Astrocyte (in vitro differentiated cells and primary cell): Measurements from ENCODE around the gene CSRNP3. TPM values are rescaled to one million over a fixed set of nuclear protein-coding genes. Genes with fewer than 3 reads are reported as not detected.

Experiments used
- DNase-seq: peaks from one replicate; pipeline ENCODE4 v3.0.0-alpha.2; 2010; ENCODE audit warnings: low read depth
- FAIRE-seq: peaks from 2 replicates; lab custom pipeline; 2011; peaks lifted over from hg19 to GRCh38; lab: Jason Lieb, UNC
- H2AFZ ChIP-seq: 2 replicates; pipeline ENCODE4 v1.6.0; 2012; ENCODE audit warnings: low read depth, low read length, inconsistent platforms
- H3K27ac ChIP-seq: 2 replicates; pipeline ENCODE4 v1.5.1; 2011; ENCODE audit warnings: low read depth, low read length, inconsistent platforms
- H3K27me3 ChIP-seq: 2 replicates; pipeline ENCODE4 v1.6.0; 2011; ENCODE audit warnings: low read length, inconsistent platforms; ENCODE audit not compliant: insufficient read depth
- H3K36me3 ChIP-seq: 2 replicates; pipeline ENCODE4 v1.5.1; 2011; ENCODE audit warnings: low read length, inconsistent platforms; ENCODE audit not compliant: insufficient read depth
- H3K4me1 ChIP-seq: 2 replicates; pipeline ENCODE4 v1.5.1; 2011; ENCODE audit warnings: low read length, inconsistent platforms; ENCODE audit not compliant: insufficient read depth
- H3K4me2 ChIP-seq: 2 replicates; pipeline ENCODE4 v1.6.0; 2012; ENCODE audit warnings: low read length, inconsistent platforms
- H3K4me3 ChIP-seq: 2 replicates; pipeline ENCODE4 v1.5.1; 2011; ENCODE audit warnings: low read depth, mild to moderate bottlenecking, low read length, inconsistent platforms; ENCODE audit not compliant: insufficient read depth
- H3K79me2 ChIP-seq: 2 replicates; pipeline ENCODE4 v1.6.0; 2012; ENCODE audit warnings: mild to moderate bottlenecking, low read length, inconsistent platforms; ENCODE audit not compliant: insufficient read depth
- H3K9ac ChIP-seq: 2 replicates; pipeline ENCODE4 v1.6.0; 2012; ENCODE audit warnings: mild to moderate bottlenecking, low read length, inconsistent platforms
- H3K9me3 ChIP-seq: 2 replicates; pipeline ENCODE4 v1.5.1; 2012; ENCODE audit warnings: low read depth, mild to moderate bottlenecking, low read length, inconsistent platforms; ENCODE audit not compliant: insufficient read depth
- H4K20me1 ChIP-seq: 2 replicates; pipeline ENCODE4 v1.6.0; 2012; ENCODE audit warnings: low read length, inconsistent platforms; ENCODE audit not compliant: insufficient read depth
- H3K27ac Mint-ChIP-seq: one replicate; pipeline ENCODE4 v1.8.0; 2021; ENCODE audit warnings: mild to moderate bottlenecking, mixed read lengths; ENCODE audit not compliant: unreplicated experiment
- H3K27me3 Mint-ChIP-seq: one replicate; pipeline ENCODE4 v1.8.0; 2021; ENCODE audit warnings: low read depth, mixed read lengths; ENCODE audit not compliant: unreplicated experiment
- H3K36me3 Mint-ChIP-seq: one replicate; pipeline ENCODE4 v1.8.0; 2021; ENCODE audit warnings: low read depth, mixed read lengths; ENCODE audit not compliant: unreplicated experiment
- H3K4me1 Mint-ChIP-seq: one replicate; pipeline ENCODE4 v1.8.0; 2021; ENCODE audit warnings: low read depth, mixed read lengths; ENCODE audit not compliant: unreplicated experiment
- H3K4me3 Mint-ChIP-seq: one replicate; pipeline ENCODE4 v1.8.0; 2021; ENCODE audit warnings: mild to moderate bottlenecking, moderate library complexity, mixed read lengths; ENCODE audit not compliant: unreplicated experiment
- H3K9me3 Mint-ChIP-seq: one replicate; pipeline ENCODE4 v1.8.0; 2021; ENCODE audit warnings: mild to moderate bottlenecking, mixed read lengths; ENCODE audit not compliant: unreplicated experiment
- EZH2 ChIP-seq: IDR thresholded peaks from 2 replicates; pipeline ENCODE4 v1.6.1; 2012; ENCODE audit warnings: mild to moderate bottlenecking, low read length, inconsistent platforms; ENCODE audit not compliant: insufficient read depth
- total RNA-seq: library from RNA; stranded (reverse); gene quantifications from 2 replicates; pipeline ENCODE4 v1.2.1, GENCODE V29; 2021
- TF ChIP-seq, protein P1 (sequence below): IDR thresholded peaks from 2 replicates; pipeline ENCODE4 v1.5.1; 2011; ENCODE audit warnings: low read depth, mild to moderate bottlenecking, inconsistent platforms, low read length, moderate library complexity; ENCODE audit not compliant: insufficient read depth

The CSRNP3 gene
- total RNA-seq, 1 donor from 2014 or later = 5.9 TPM

- no peaks in the 10 kb centered on the region for H3K36me3 ChIP-seq
- no peak overlapping the region for H3K27ac ChIP-seq
- no peaks in the 10 kb centered on the region for H3K27me3 ChIP-seq
- no peak overlapping the region for H2AFZ ChIP-seq
- no peaks in the 10 kb centered on the region for H3K9me3 ChIP-seq
- no peak overlapping the region for H3K4me2 ChIP-seq
- Mint-ChIP-seq H3K36me3 (no peaks in the 10 kb centered on the region), H3K27me3 (no peaks in the 10 kb centered on the region), H3K27ac (no peak overlapping the region), H3K9me3 (no peaks in the 10 kb centered on the region), H3K4me3 (no peak overlapping the region), H3K4me1 (no peaks in the 10 kb centered on the region)
- no peaks in the 10 kb centered on the region for H4K20me1 ChIP-seq
- FAIRE-seq (no peak), DNase-seq (no peak)
- H3K4me1 ChIP-seq = no peaks in the 10 kb centered on the region
- H3K79me2 ChIP-seq = no peaks in the 10 kb centered on the region
- H3K9ac ChIP-seq = no peak overlapping the region
- TF ChIP-seq, protein P1, sequence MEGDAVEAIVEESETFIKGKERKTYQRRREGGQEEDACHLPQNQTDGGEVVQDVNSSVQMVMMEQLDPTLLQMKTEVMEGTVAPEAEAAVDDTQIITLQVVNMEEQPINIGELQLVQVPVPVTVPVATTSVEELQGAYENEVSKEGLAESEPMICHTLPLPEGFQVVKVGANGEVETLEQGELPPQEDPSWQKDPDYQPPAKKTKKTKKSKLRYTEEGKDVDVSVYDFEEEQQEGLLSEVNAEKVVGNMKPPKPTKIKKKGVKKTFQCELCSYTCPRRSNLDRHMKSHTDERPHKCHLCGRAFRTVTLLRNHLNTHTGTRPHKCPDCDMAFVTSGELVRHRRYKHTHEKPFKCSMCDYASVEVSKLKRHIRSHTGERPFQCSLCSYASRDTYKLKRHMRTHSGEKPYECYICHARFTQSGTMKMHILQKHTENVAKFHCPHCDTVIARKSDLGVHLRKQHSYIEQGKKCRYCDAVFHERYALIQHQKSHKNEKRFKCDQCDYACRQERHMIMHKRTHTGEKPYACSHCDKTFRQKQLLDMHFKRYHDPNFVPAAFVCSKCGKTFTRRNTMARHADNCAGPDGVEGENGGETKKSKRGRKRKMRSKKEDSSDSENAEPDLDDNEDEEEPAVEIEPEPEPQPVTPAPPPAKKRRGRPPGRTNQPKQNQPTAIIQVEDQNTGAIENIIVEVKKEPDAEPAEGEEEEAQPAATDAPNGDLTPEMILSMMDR = no peak
- no peak for TF ChIP-seq EZH2
- H3K4me3 ChIP-seq = no peak overlapping the region
These were observed 92.0 kb downstream of the CSRNP3 start for GRCh38 chr2:165561516-165561915.

DNA sequence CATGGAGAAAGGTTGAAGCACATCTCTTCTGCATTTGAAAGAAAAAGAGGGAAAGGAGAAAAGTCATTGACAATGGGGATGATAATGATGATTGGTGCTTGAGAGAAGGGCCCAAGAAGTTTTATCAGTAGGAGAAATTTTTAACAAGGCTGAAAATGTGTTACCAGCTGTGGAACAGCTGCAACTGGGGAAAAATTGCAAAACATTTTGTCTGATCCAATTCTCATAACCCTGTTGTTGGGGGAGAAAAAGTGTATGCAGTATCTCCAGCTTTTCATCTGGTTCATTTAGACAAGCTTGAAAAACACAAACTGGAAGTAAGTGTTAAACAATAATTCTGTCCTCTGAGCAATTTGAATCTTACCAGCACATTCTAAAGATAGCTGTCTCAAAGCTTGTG lies 92.7 kb downstream of the CSRNP3 start:
- no peak for FAIRE-seq

More for the DNA sequence above, 92.7 kb downstream of the CSRNP3 start:
- Mint-ChIP-seq H3K4me1 (no peaks in the 10 kb centered on the region), H3K27ac (no peak overlapping the region), H3K36me3 (no peaks in the 10 kb centered on the region), H3K27me3 (no peaks in the 10 kb centered on the region), H3K9me3 (no peaks in the 10 kb centered on the region), H3K4me3 (no peak overlapping the region)
- H4K20me1 ChIP-seq = no peaks in the 10 kb centered on the region
- H3K27ac ChIP-seq = no peak overlapping the region
- no peak overlapping the region for H3K4me3 ChIP-seq
- no peak for DNase-seq
- H3K36me3 ChIP-seq = no peaks in the 10 kb centered on the region
- H3K27me3 ChIP-seq = no peaks in the 10 kb centered on the region
- no peak overlapping the region for H2AFZ ChIP-seq
- H3K9ac ChIP-seq = no peak overlapping the region
- no peaks in the 10 kb centered on the region for H3K79me2 ChIP-seq
- no peaks in the 10 kb centered on the region for H3K4me1 ChIP-seq
- no peak overlapping the region for H3K4me2 ChIP-seq
- no peaks in the 10 kb centered on the region for H3K9me3 ChIP-seq
- TF ChIP-seq, protein P1 = no peak
- no peak for TF ChIP-seq EZH2
